ENCODE measurements around the gene STAC. TPM values are rescaled to one million over a fixed set of nuclear protein-coding genes. Genes with fewer than 3 reads are reported as not detected.

STAC gene
- total and polyA plus RNA-seq, 9 of the 15 experiments (the other 6 are each of a cell fraction or from before 2014, with no cell fraction given), result 0.11 TPM; not detected in 8

GRCh38 chr3:36501616-36502015 is 121.3 kb downstream of the STAC start:
- no TSS peak for BruUV-seq (replicated peaks)
- no peak overlapping the region for H3K4me3 ChIP-seq
- H3K9ac ChIP-seq (ENCODE audit: insufficient read depth in 1 of 2, low read depth in 2 of 2, low read length in 2 of 2), result no peak overlapping the region
- H3K9me1 ChIP-seq (ENCODE audit: control insufficient read depth, insufficient read depth, low read length), result no peaks in the 10 kb centered on the region
- intact Hi-C loops (cut with micrococcal nuclease), result no loop called here
- H3K4me1 ChIP-seq (replicated peaks in 1 of 2; ENCODE audit: control insufficient read depth in 2 of 2, insufficient read depth in 2 of 2, low read length in 2 of 2), result no peaks in the 10 kb centered on the region
- no peak overlapping the region for H2AFZ ChIP-seq (ENCODE audit: low read depth, low read length)
- no peak overlapping the region for H3K27ac ChIP-seq (ENCODE audit: extremely low read depth, low read depth, low read length)
- no peak for FAIRE-seq
- H3K27me3 ChIP-seq (ENCODE audit: control insufficient read depth in 2 of 2, insufficient read depth in 2 of 2, low read length in 2 of 2), result no peaks in the 10 kb centered on the region
- DNase-seq (ENCODE audit: extremely low read depth in 1 of 4, low spot score in 3 of 4), result no peak
- H3K36me3 ChIP-seq (ENCODE audit: control insufficient read depth, insufficient read depth, low read length), result no peaks in the 10 kb centered on the region
- POLR2A ChIA-PET, result no interaction called here
- H3K79me2 ChIP-seq (ENCODE audit: control insufficient read depth, insufficient read depth, low read length), result no peaks in the 10 kb centered on the region
- H4K20me1 ChIP-seq (replicated peaks; ENCODE audit: control insufficient read depth, insufficient read depth, low read length), result no peaks in the 10 kb centered on the region
- no peak for ATAC-seq
- no peak overlapping the region for H3K4me2 ChIP-seq (ENCODE audit: insufficient read depth, low read length)
- in situ Hi-C loops (cut with MboI), result no loop called here
- WGBS (ENCODE audit: insufficient coverage, low coverage, missing lambda C conversion rate), result 0% methylated on average over 1 of the region's 1 CpG
- TF ChIP-seq TCF7L2 (IDR thresholded peaks at IDR 0.05; ENCODE audit: low read depth, low read length), result no peak
- TF ChIP-seq TFAP4 (CRISPR knock-in tag; IDR thresholded peaks at IDR 0.05; ENCODE audit: borderline replicate concordance), result no peak
- TF ChIP-seq CREB3 (tag; conservative IDR thresholded peaks at IDR 0.05; ENCODE audit: low read depth), result no peak
- no peak for TF ChIP-seq ZC3H11A (IDR thresholded peaks at IDR 0.05; ENCODE audit: low read depth, low read length)
- no peak for TF ChIP-seq ZFPM2 (CRISPR knock-in tag; IDR thresholded peaks at IDR 0.05)
- TF ChIP-seq MECOM (CRISPR knock-in tag; IDR thresholded peaks at IDR 0.05), result no peak
- no peak for TF ChIP-seq NR2C1 (IDR thresholded peaks at IDR 0.05)
- no peak for TF ChIP-seq NR2C1 (tag; IDR thresholded peaks at IDR 0.05)
- CTCF ChIA-PET (ENCODE audit: low intra/inter-chr PET ratio), result no interaction called here
- H3K9me3 ChIP-seq (replicated peaks; ENCODE audit: control insufficient read depth, insufficient read depth, low read depth, low read length), result no peaks in the 10 kb centered on the region; the same call in 1 of the 2 replicates

All from K562 (cell line).